Measurements from ENCODE around the gene OSM.

GRCh38 chr22:30266445-30267381 is at the start of gene OSM:
- TF ChIP-seq CTCF (IDR thresholded peaks at IDR 0.05): no peak
- TF ChIP-seq POLR2A (IDR thresholded peaks at IDR 0.05): no peak
